ENCODE data around the gene HEMGN.

The HEMGN gene

DNA sequence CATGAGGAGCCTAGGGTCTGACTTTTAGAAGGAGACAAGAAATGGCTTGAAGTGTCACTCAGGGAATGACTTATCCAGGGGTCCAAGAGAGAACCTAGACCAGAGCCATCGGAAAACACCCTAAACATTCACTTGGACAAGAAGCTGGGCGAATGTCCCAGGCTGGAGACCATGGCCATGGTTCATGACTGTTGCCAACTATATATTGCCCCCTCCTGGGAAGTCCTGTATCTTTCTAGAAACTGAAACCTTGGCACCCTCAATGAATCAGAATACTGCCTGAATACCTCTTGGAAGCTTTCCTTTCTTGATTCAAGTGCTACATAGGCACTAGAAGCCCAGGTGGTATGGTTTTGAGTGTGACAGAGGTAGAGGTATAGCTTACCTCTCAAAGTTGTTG lies 45.6 kb downstream of the HEMGN start:
- no peak for DNase-seq

DNA sequence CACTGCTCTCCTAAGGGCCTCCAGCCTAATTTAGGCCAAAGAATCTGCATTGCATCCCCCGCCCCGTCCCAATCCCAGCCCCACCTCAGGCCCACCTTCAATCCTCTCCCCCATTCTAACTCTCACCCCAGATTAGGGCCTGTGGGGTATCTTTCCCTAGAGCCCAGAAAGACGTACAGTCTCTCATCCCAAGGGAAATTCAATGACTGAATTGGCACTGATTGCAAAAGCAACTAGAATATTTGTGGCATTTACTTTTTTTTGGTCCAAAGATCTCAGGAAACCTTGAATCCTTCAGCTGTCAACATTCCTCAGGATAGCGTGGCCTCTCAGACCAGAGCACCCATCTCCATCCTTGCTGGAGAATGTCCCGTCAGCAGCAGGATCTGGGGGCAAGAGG lies 46.2 kb downstream of the HEMGN start:
- no peak for DNase-seq

DNA sequence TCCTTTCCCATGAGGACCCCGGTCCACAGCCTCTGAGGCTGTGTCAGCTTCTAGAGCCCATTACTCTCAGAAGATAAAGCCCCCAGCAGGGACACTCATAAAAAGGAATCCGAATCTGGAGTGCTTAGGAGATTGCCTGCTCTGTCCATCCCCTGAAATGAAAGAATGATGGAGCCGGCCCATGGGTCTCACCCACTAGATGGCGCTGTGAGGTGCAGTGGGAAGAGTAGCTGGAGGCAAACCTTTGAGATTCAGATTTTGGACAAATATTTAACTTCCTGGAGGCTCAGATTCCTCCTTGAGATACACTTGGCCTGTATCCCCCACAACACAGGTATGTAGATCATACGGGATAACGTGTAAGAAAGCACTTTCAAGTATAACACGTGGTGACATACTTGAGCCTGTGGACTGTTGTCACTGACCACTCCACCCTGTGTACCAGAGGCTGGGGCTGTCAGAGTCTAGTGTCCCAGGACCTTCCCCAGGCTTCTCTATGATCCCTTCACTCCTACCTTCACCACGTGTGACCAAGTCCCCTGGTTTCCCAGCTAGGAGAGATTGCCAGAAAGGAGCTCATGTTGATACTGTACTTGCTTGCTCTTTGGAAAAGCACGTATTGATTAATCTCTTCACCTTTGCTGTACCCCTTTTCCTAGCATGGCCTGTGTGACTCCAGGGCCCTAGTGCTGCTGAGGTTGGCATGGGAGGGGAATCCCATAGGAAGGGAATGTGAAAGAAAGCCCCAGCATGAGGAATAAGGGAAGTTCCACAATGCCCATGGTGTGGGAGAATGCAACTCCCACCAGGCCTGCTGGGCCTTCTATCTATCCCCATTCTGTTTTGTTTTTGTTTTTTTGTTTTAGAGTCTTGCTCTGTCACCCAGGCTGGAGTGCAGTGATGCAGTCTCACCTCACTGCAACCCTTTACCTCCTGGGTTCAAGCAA lies 47.8 kb downstream of the HEMGN start:
- DNase-seq = peak in 1 of 2 experiments; percentile 21

DNA sequence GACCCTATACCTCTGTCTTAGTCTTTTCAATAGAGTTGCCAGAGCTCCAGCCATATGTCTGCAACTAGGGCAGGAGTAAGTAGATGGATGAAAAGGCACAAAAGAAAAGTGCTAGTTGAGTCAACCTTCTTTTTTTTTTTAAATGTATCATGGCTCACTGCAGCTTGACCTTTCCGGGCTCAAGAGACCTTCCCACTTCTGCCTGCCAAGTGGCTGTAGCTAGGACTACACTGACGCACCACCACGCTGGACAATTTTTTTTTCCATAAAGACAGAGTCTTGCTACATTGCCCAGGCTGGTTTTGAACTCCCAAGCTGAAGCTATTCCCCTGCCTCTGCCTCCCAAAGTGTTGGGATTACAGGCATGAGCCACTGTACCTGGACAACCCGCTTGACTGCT lies 57.6 kb downstream of the HEMGN start:
- DNase-seq = no peak

All from SW 1271 (cell line).